Natural killer cell treated with Interleukin-12 subunit alpha and Interleukin-12 subunit beta and Interleukin-15 and Interleukin-18, amount 100 ng/mL, for 72 hours (primary cell): Measurements from ENCODE around the gene WWC2. TPM values are rescaled to one million over a fixed set of nuclear protein-coding genes. Genes with fewer than 3 reads are reported as not detected.
"Not testable (repeated sequence)": the region's sequence is repeated elsewhere in the genome, so short reads cannot be mapped to it uniquely, and the experiment has no call there.

Source experiments
- ATAC-seq, 2 donors: fragments of 150-1000 bp; cut with Tn5 transposase in 1 of 2; sonication (Bioruptor Pico), chemical (Tn5 transposase) in 1 of 2; 2 replicates each; pipeline ENCODE4 v1.10.0; 2021
- DNase-seq: peaks from one replicate; pipeline ENCODE4 v3.0.0; 2022; ENCODE audit warnings: low spot score
- H3K27ac Mint-ChIP-seq, 2 donors: 1 replicate in 1 of 2; 2 replicates in 1 of 2; pipeline ENCODE4 v1.8.0; 2022; ENCODE audit warnings: mixed read lengths in 2 of 2, mild to moderate bottlenecking in 1 of 2, moderate library complexity in 1 of 2
- H3K27me3 Mint-ChIP-seq, 2 donors: 1 replicate in 1 of 2; 2 replicates in 1 of 2; pipeline ENCODE4 v1.8.0; 2022; ENCODE audit warnings: mixed read lengths in 2 of 2
- H3K36me3 Mint-ChIP-seq: one replicate; pipeline ENCODE4 v1.8.0; 2022; ENCODE audit warnings: mixed read lengths
- H3K4me1 Mint-ChIP-seq, 2 donors: 1 replicate in 1 of 2; 2 replicates in 1 of 2; pipeline ENCODE4 v1.8.0; 2022; ENCODE audit warnings: low read depth in 2 of 2, mixed read lengths in 2 of 2, mild to moderate bottlenecking in 1 of 2
- H3K4me3 Mint-ChIP-seq: one replicate; pipeline ENCODE4 v1.8.0; 2022; ENCODE audit warnings: mixed read lengths
- H3K9me3 Mint-ChIP-seq: 2 replicates; pipeline ENCODE4 v1.8.0; 2022; ENCODE audit warnings: mixed read lengths
- total RNA-seq, 2 donors: library from RNA; stranded (reverse); gene quantifications; one replicate each; pipeline ENCODE4 v1.2.3, GENCODE V29; 2022

Gene WWC2
- total RNA-seq, 2 donors from 2014 or later = 5.1 to 10.0 TPM

- H3K4me3 Mint-ChIP-seq, H3K36me3 Mint-ChIP-seq, H3K27ac Mint-ChIP-seq, DNase-seq, H3K9me3 Mint-ChIP-seq, ATAC-seq: not testable (repeated sequence)
- Mint-ChIP-seq H3K27me3 (peaks cover 18 to 40% of the 10 kb centered on the region in 2 donors), H3K4me1 (peaks cover 7 to 15% of the 10 kb centered on the region in 2 donors)
These were observed 94.8 kb downstream of the WWC2 start for GRCh38 chr4:183193730-183194338.

GRCh38 chr4:183195534-183195933, 96.5 kb downstream of the WWC2 start:
- Mint-ChIP-seq H3K4me1 (peaks cover 7 to 15% of the 10 kb centered on the region in 2 donors), H3K27me3 (peaks cover 16 to 39% of the 10 kb centered on the region in 2 donors), H3K4me3 (no peak overlapping the region), H3K27ac (no peak overlapping the region), H3K9me3 (no peaks in the 10 kb centered on the region), H3K36me3 (no peaks in the 10 kb centered on the region)
- ATAC-seq (no peak), DNase-seq (no peak)

GRCh38 chr4:183197140-183197539, 98.1 kb downstream of the WWC2 start:
- no peak overlapping the region for H3K4me3 Mint-ChIP-seq
- no peaks in the 10 kb centered on the region for H3K36me3 Mint-ChIP-seq
- no peaks in the 10 kb centered on the region for H3K9me3 Mint-ChIP-seq
- H3K4me1 Mint-ChIP-seq = peaks cover 7 to 15% of the 10 kb centered on the region in 2 donors
- no peak overlapping the region for H3K27ac Mint-ChIP-seq
- no peak for DNase-seq
- no peak for ATAC-seq
- peaks cover 9 to 30% of the 10 kb centered on the region in 2 donors for H3K27me3 Mint-ChIP-seq

GRCh38 chr4:183200453-183200852, 101.4 kb downstream of the WWC2 start:
- DNase-seq (no peak), ATAC-seq (no peak)
- no peak overlapping the region for H3K4me3 Mint-ChIP-seq
- H3K36me3 Mint-ChIP-seq = no peaks in the 10 kb centered on the region
- H3K27me3 Mint-ChIP-seq = peaks cover 3 to 13% of the 10 kb centered on the region in 2 donors
- peaks cover 0 to 3% of the 10 kb centered on the region in 2 donors for H3K4me1 Mint-ChIP-seq
- H3K9me3 Mint-ChIP-seq = no peaks in the 10 kb centered on the region
- H3K27ac Mint-ChIP-seq = no peak overlapping the region

GRCh38 chr4:183201331-183201730, 102.3 kb downstream of the WWC2 start:
- H3K36me3 Mint-ChIP-seq = no peaks in the 10 kb centered on the region
- no peak overlapping the region for H3K4me3 Mint-ChIP-seq
- DNase-seq = no peak
- no peak overlapping the region for H3K27ac Mint-ChIP-seq
- no peaks in the 10 kb centered on the region for H3K9me3 Mint-ChIP-seq
- H3K4me1 Mint-ChIP-seq = peaks cover 0 to 5% of the 10 kb centered on the region in 2 donors
- peaks cover under 1 to 13% of the 10 kb centered on the region in 2 donors for H3K27me3 Mint-ChIP-seq
- ATAC-seq = no peak

GRCh38 chr4:183202523-183202922, 103.5 kb downstream of the WWC2 start:
- Mint-ChIP-seq H3K9me3 (no peaks in the 10 kb centered on the region), H3K4me3 (no peak overlapping the region), H3K36me3 (no peaks in the 10 kb centered on the region), H3K27me3 (peaks cover 0 to 19% of the 10 kb centered on the region in 2 donors), H3K4me1 (peaks cover 0 to 4% of the 10 kb centered on the region in 2 donors), H3K27ac (no peak overlapping the region)
- DNase-seq (no peak), ATAC-seq (no peak)

- Mint-ChIP-seq H3K36me3 (no peaks in the 10 kb centered on the region), H3K27me3 (peaks cover 0 to 21% of the 10 kb centered on the region in 2 donors), H3K4me3 (no peak overlapping the region), H3K4me1 (peaks cover 0 to 4% of the 10 kb centered on the region in 2 donors), H3K9me3 (no peaks in the 10 kb centered on the region), H3K27ac (no peak overlapping the region)
- DNase-seq = no peak
- ATAC-seq = no peak
These were observed 105.7 kb downstream of the WWC2 start for GRCh38 chr4:183204793-183205192.

GRCh38 chr4:183205193-183205592, 106.1 kb downstream of the WWC2 start:
- ATAC-seq (no peak), DNase-seq (no peak)
- Mint-ChIP-seq H3K36me3 (no peaks in the 10 kb centered on the region), H3K27me3 (peaks cover 0 to 21% of the 10 kb centered on the region in 2 donors), H3K4me1 (peaks cover 0 to 4% of the 10 kb centered on the region in 2 donors), H3K9me3 (no peaks in the 10 kb centered on the region), H3K4me3 (no peak overlapping the region), H3K27ac (no peak overlapping the region)

GRCh38 chr4:183205709-183206108, 106.7 kb downstream of the WWC2 start:
- H3K4me3 Mint-ChIP-seq = no peak overlapping the region
- peaks cover 0 to 21% of the 10 kb centered on the region in 2 donors for H3K27me3 Mint-ChIP-seq
- ATAC-seq (no peak), DNase-seq (no peak)
- peaks cover 0 to 4% of the 10 kb centered on the region in 2 donors for H3K4me1 Mint-ChIP-seq
- H3K36me3 Mint-ChIP-seq = no peaks in the 10 kb centered on the region
- H3K27ac Mint-ChIP-seq = no peak overlapping the region
- no peaks in the 10 kb centered on the region for H3K9me3 Mint-ChIP-seq

- Mint-ChIP-seq H3K27ac (no peak overlapping the region), H3K36me3 (no peaks in the 10 kb centered on the region), H3K4me3 (no peak overlapping the region), H3K9me3 (no peaks in the 10 kb centered on the region), H3K4me1 (no peaks in the 10 kb centered on the region), H3K27me3 (peaks cover 0 to 12% of the 10 kb centered on the region in 2 donors)
- DNase-seq (no peak), ATAC-seq (no peak)
These were observed 112.5 kb downstream of the WWC2 start for GRCh38 chr4:183211533-183211932.

GRCh38 chr4:183213996-183214395, 114.9 kb downstream of the WWC2 start:
- Mint-ChIP-seq H3K9me3 (no peaks in the 10 kb centered on the region), H3K27me3 (peaks cover 0 to 6% of the 10 kb centered on the region in 2 donors)
- no peak for DNase-seq

GRCh38 chr4:183214912-183215488, 115.9 kb downstream of the WWC2 start:
- Mint-ChIP-seq H3K27me3 (peaks cover 0 to 6% of the 10 kb centered on the region in 2 donors), H3K27ac (no peak overlapping the region), H3K4me3 (no peak overlapping the region), H3K9me3 (no peaks in the 10 kb centered on the region), H3K36me3 (no peaks in the 10 kb centered on the region), H3K4me1 (no peaks in the 10 kb centered on the region)
- DNase-seq (no peak), ATAC-seq (no peak)

More at GRCh38 chr4:183213996-183214395, 114.9 kb downstream of the WWC2 start:
- no peak for ATAC-seq
- Mint-ChIP-seq H3K36me3 (no peaks in the 10 kb centered on the region), H3K27ac (no peak overlapping the region), H3K4me3 (no peak overlapping the region), H3K4me1 (no peaks in the 10 kb centered on the region)

GRCh38 chr4:183220236-183220635, 121.2 kb downstream of the WWC2 start:
- no peak overlapping the region for H3K4me3 Mint-ChIP-seq

GRCh38 chr4:183223053-183223452, 124.0 kb downstream of the WWC2 start:
- Mint-ChIP-seq H3K4me1 (no peaks in the 10 kb centered on the region), H3K9me3 (no peaks in the 10 kb centered on the region), H3K27me3 (peaks cover 6 to 11% of the 10 kb centered on the region in 2 donors), H3K4me3 (no peak overlapping the region), H3K36me3 (no peaks in the 10 kb centered on the region), H3K27ac (no peak overlapping the region)
- DNase-seq (no peak), ATAC-seq (no peak)

More at GRCh38 chr4:183220236-183220635, 121.2 kb downstream of the WWC2 start:
- DNase-seq (no peak), ATAC-seq (no peak)
- H3K4me1 Mint-ChIP-seq = no peaks in the 10 kb centered on the region
- H3K9me3 Mint-ChIP-seq = no peaks in the 10 kb centered on the region
- peaks cover 0 to 6% of the 10 kb centered on the region in 2 donors for H3K27me3 Mint-ChIP-seq
- H3K27ac Mint-ChIP-seq = no peak overlapping the region
- H3K36me3 Mint-ChIP-seq = no peaks in the 10 kb centered on the region
